Measurements from ENCODE around the gene POLE. TPM values are rescaled to one million over a fixed set of nuclear protein-coding genes. Genes with fewer than 3 reads are reported as not detected.
"Not testable (repeated sequence)": the region's sequence is repeated elsewhere in the genome, so short reads cannot be mapped to it uniquely, and the experiment has no call there.

POLE gene
- total and polyA plus RNA-seq, 2 experiments from 2014 or later, result 6.0 to 16.2 TPM

- H3K27me3 ChIP-seq (replicated peaks; ENCODE audit: insufficient read depth), result peaks cover 60% of the 10 kb centered on the region
- H3F3A ChIP-seq (ENCODE audit: insufficient read depth), result 0 out of 2 replicates have a peak, but pooled peaks cover under 1% of the 10 kb centered on the region
- in situ Hi-C loops (cut with MboI), result loop anchor here (25.0 kb wide), 1 partner anchor 440 kb away; no protein-coding TSS in a partner anchor
- DNase-seq, result no peak
- no peak overlapping the region for H3K4me3 ChIP-seq
- no peak overlapping the region for H3K27ac ChIP-seq
- H3K9me3 ChIP-seq (ENCODE audit: low read depth), result no peaks in the 10 kb centered on the region
- WGBS, 2 experiments (ENCODE audit: low coverage in 1 of 2, low lambda C conversion rate in 2 of 2, missing lambda C conversion rate in 2 of 2), result 54 to 55% methylated on average over 28 to 29 of the region's 29 CpGs
- TF ChIP-seq EZH2 (IDR thresholded peaks at IDR 0.05; ENCODE audit: insufficient read depth, poor library complexity, severe bottlenecking) (peak; percentile 1), EZH2phosphoT487 (IDR thresholded peaks at IDR 0.05; ENCODE audit: insufficient read depth, low read depth) (0 out of 2 replicates have a peak, but pooled peaks have one; percentile 71)
- no peak overlapping the region for H3K4me2 ChIP-seq (ENCODE audit: unreplicated experiment)
- no peak overlapping the region for H2AFZ ChIP-seq
- no peaks in the 10 kb centered on the region for H3K9me2 ChIP-seq (ENCODE audit: insufficient read depth)
- no peak overlapping the region for H3K9ac ChIP-seq
- no peaks in the 10 kb centered on the region for H3K4me1 ChIP-seq (ENCODE audit: insufficient read depth)
- H4K20me1 ChIP-seq (ENCODE audit: insufficient read depth), result no peaks in the 10 kb centered on the region
- H3K36me3 ChIP-seq (ENCODE audit: low read depth), result no peaks in the 10 kb centered on the region
- no peaks in the 10 kb centered on the region for H3K79me2 ChIP-seq (ENCODE audit: insufficient read depth)
Observed at GRCh38 chr12:132602572-132603239, 84.4 kb downstream of the POLE start.

- no peaks in the 10 kb centered on the region for H3K9me2 ChIP-seq (ENCODE audit: insufficient read depth)
- H3K4me2 ChIP-seq (ENCODE audit: unreplicated experiment), result no peak overlapping the region
- peaks cover 46% of the 10 kb centered on the region for H3K27me3 ChIP-seq (replicated peaks; ENCODE audit: insufficient read depth)
- H2AFZ ChIP-seq, result peak overlapping the region; percentile 82; the same call in 1 of the 2 replicates
- no peak for DNase-seq
- H3K9me3 ChIP-seq (ENCODE audit: low read depth), result no peaks in the 10 kb centered on the region
- H3K4me3 ChIP-seq, result no peak overlapping the region
- no peak for TF ChIP-seq EZH2phosphoT487 (IDR thresholded peaks at IDR 0.05; ENCODE audit: insufficient read depth, low read depth)
- TF ChIP-seq EZH2 (IDR thresholded peaks at IDR 0.05; ENCODE audit: insufficient read depth, poor library complexity, severe bottlenecking), result no peak
- no peak overlapping the region for H3K27ac ChIP-seq
- no peaks in the 10 kb centered on the region for H3K36me3 ChIP-seq (ENCODE audit: low read depth)
- H3K9ac ChIP-seq, result peak overlapping the region; percentile 67; the same call in 1 of the 2 replicates
- H4K20me1 ChIP-seq (ENCODE audit: insufficient read depth), result no peaks in the 10 kb centered on the region
- WGBS, 2 experiments (ENCODE audit: low coverage in 1 of 2, low lambda C conversion rate in 2 of 2, missing lambda C conversion rate in 2 of 2), result 80 to 85% methylated on average over 17 to 30 of the region's 31 CpGs
- in situ Hi-C loops (cut with MboI), result loop anchor here (25.0 kb wide), 1 partner anchor 439 kb away; no protein-coding TSS in a partner anchor
- peaks cover 7% of the 10 kb centered on the region; the same call in 1 of the 2 replicates for H3F3A ChIP-seq (ENCODE audit: insufficient read depth)
- H3K4me1 ChIP-seq (ENCODE audit: insufficient read depth), result no peaks in the 10 kb centered on the region
- H3K79me2 ChIP-seq (ENCODE audit: insufficient read depth), result no peaks in the 10 kb centered on the region
Observed at GRCh38 chr12:132601171-132601883, 85.8 kb downstream of the POLE start.

- Histone ChIP-seq H4K20me1 (ENCODE audit: insufficient read depth) (no peaks in the 10 kb centered on the region), H3K4me1 (ENCODE audit: insufficient read depth) (no peaks in the 10 kb centered on the region), H3K9me2 (ENCODE audit: insufficient read depth) (no peaks in the 10 kb centered on the region), H3F3A (ENCODE audit: insufficient read depth) (peaks cover 7% of the 10 kb centered on the region; the same call in 1 of the 2 replicates), H3K27me3 (replicated peaks; ENCODE audit: insufficient read depth) (peaks cover 36% of the 10 kb centered on the region), H3K27ac (no peak overlapping the region), H3K9ac (peak overlapping the region; percentile 67), H2AFZ (peak overlapping the region; percentile 82), H3K4me2 (ENCODE audit: unreplicated experiment) (peak overlapping the region; percentile 80), H3K79me2 (ENCODE audit: insufficient read depth) (no peaks in the 10 kb centered on the region), H3K9me3 (ENCODE audit: low read depth) (no peaks in the 10 kb centered on the region), H3K36me3 (ENCODE audit: low read depth) (no peaks in the 10 kb centered on the region), H3K4me3 (peak overlapping the region; percentile 74)
- WGBS, 2 experiments (ENCODE audit: low coverage in 1 of 2, low lambda C conversion rate in 2 of 2, missing lambda C conversion rate in 2 of 2), result 35% methylated on average over 42 to 45 of the region's 45 CpGs
- DNase-seq, result peak; percentile 83
- in situ Hi-C loops (cut with MboI), result loop anchor here (25.0 kb wide), 1 partner anchor 438 kb away; no protein-coding TSS in a partner anchor
- TF ChIP-seq EZH2 (IDR thresholded peaks at IDR 0.05; ENCODE audit: insufficient read depth, poor library complexity, severe bottlenecking), result no peak
- TF ChIP-seq EZH2phosphoT487 (IDR thresholded peaks at IDR 0.05; ENCODE audit: insufficient read depth, low read depth), result no peak
Observed at GRCh38 chr12:132600048-132601032, 86.8 kb downstream of the POLE start.

GRCh38 chr12:132599502-132599901 lies 87.6 kb downstream of the POLE start:
- H4K20me1 ChIP-seq (ENCODE audit: insufficient read depth); H3K79me2 ChIP-seq (ENCODE audit: insufficient read depth); DNase-seq; H3K4me3 ChIP-seq; H2AFZ ChIP-seq; H3K4me2 ChIP-seq (ENCODE audit: unreplicated experiment); H3F3A ChIP-seq (ENCODE audit: insufficient read depth); H3K9ac ChIP-seq; in situ Hi-C loops (cut with MboI); H3K9me2 ChIP-seq (ENCODE audit: insufficient read depth); H3K4me1 ChIP-seq (ENCODE audit: insufficient read depth); H3K9me3 ChIP-seq (ENCODE audit: low read depth); H3K27ac ChIP-seq; H3K36me3 ChIP-seq (ENCODE audit: low read depth): not testable (repeated sequence)
- WGBS, 2 experiments (ENCODE audit: low coverage in 1 of 2, low lambda C conversion rate in 2 of 2, missing lambda C conversion rate in 2 of 2), result 65 to 68% methylated on average over 6 of the region's 6 CpGs
- H3K27me3 ChIP-seq (replicated peaks; ENCODE audit: insufficient read depth), result peaks cover 28% of the 10 kb centered on the region
